ENCODE measurements around the gene PSMB3.
"Not testable (repeated sequence)": the region's sequence is repeated elsewhere in the genome, so short reads cannot be mapped to it uniquely, and the experiment has no call there.

The PSMB3 gene

DNA sequence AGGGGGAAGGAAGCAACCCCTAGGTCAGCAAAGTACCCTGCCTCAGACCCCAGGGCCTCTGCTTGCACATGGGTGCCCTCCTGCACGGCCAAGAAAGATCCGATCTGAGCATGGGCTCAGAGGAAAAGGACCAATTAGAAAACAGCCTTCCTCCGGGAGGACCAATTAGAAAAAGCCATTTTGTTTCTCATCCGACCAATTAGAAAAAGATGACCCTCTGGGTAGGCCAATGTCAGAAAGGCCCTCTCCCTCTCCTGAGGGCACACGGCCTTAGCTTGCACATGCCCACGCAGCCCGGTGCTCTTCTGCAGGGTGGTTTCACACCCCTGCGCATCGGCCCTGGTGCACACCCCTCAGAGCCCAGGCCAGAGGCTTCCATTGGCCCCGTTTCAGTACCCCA lies 27.5 kb upstream of the PSMB3 start:
- DNase-seq (ENCODE audit: low read depth) = no peak
- no peak overlapping the region for H3K4me3 ChIP-seq (replicated peaks; ENCODE audit: low read depth, low read length)
- TF ChIP-seq, protein P1, sequence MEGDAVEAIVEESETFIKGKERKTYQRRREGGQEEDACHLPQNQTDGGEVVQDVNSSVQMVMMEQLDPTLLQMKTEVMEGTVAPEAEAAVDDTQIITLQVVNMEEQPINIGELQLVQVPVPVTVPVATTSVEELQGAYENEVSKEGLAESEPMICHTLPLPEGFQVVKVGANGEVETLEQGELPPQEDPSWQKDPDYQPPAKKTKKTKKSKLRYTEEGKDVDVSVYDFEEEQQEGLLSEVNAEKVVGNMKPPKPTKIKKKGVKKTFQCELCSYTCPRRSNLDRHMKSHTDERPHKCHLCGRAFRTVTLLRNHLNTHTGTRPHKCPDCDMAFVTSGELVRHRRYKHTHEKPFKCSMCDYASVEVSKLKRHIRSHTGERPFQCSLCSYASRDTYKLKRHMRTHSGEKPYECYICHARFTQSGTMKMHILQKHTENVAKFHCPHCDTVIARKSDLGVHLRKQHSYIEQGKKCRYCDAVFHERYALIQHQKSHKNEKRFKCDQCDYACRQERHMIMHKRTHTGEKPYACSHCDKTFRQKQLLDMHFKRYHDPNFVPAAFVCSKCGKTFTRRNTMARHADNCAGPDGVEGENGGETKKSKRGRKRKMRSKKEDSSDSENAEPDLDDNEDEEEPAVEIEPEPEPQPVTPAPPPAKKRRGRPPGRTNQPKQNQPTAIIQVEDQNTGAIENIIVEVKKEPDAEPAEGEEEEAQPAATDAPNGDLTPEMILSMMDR (IDR thresholded peaks at IDR 0.05; ENCODE audit: low read length, missing control alignments) = no peak

DNA sequence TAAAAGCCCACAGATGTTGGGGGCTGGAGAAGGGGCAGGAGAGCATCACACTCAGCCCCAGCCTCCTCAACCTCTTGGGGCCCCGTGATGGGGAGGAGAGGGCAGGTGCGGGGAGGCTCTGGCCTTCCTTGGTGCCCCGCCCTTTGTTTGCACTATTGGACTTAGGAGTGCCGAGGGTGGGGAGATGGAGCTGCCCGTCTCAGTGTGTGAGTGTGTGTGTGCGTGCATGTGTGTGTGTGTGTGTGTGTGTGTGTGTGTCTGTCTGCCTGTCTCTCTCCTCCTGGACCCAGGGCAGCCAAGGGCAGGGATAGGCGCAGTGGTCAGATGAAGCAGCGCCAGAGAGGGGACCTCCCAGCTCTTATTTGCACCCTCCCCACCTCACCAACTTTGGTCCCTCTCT lies 26.4 kb upstream of the PSMB3 start:
- not testable (repeated sequence) for H3K4me3 ChIP-seq (replicated peaks; ENCODE audit: low read depth, low read length); DNase-seq (ENCODE audit: low read depth)

DNA sequence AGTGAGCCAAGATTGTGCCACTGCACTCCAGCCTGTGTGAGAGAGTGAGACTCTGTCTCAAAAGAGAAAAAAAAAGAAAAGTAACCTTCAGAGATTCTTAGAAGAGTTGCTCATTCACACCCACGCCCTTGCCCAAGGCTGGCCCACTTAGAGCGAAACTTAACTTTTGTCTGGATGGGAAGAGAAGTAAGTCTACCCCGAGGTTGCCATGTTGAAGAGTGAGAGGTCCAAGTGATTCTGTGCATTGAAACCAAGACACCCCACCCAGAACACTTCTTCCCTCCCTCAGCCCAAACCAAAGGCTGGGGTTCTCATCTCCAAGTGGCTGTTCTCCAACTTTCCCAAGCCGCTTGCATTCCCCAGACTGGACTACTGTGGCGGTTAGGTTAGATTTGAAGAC lies 24.8 kb upstream of the PSMB3 start:
- H3K4me3 ChIP-seq (replicated peaks; ENCODE audit: low read depth, low read length) = no peak overlapping the region
- TF ChIP-seq, protein P1 (IDR thresholded peaks at IDR 0.05; ENCODE audit: low read length, missing control alignments) = no peak
- DNase-seq (ENCODE audit: low read depth) = no peak

DNA sequence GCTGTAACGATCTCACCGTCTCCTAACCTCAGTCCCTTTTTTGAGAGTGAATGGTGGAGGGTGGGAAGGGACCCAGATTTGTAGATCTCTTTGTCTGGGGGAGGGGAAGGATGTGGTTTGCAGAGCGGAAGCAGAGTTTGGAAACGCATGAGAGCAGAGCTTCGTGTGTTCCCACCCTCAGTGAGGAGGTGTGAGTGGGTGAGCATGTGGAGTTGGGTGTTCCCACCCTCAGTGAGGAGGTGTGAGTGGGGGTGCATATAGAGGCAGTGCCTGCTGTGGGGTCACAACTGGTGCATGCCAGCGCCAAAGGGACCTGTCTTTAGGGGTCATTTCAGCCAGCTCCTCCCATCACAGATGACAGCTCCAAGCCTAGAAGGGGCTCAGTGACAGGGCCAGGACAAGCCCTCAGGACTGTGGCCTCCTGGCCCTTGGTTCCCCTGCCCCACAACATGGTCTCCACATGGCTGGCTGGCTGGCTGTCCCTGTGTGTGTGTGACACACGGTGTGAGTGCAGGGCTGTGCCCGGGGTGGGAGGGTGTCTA lies 24.2 kb upstream of the PSMB3 start:
- no peak overlapping the region for H3K4me3 ChIP-seq (replicated peaks; ENCODE audit: low read depth, low read length)
- TF ChIP-seq, protein P1 (IDR thresholded peaks at IDR 0.05; ENCODE audit: low read length, missing control alignments) = no peak
- no peak for DNase-seq (ENCODE audit: low read depth)

DNA sequence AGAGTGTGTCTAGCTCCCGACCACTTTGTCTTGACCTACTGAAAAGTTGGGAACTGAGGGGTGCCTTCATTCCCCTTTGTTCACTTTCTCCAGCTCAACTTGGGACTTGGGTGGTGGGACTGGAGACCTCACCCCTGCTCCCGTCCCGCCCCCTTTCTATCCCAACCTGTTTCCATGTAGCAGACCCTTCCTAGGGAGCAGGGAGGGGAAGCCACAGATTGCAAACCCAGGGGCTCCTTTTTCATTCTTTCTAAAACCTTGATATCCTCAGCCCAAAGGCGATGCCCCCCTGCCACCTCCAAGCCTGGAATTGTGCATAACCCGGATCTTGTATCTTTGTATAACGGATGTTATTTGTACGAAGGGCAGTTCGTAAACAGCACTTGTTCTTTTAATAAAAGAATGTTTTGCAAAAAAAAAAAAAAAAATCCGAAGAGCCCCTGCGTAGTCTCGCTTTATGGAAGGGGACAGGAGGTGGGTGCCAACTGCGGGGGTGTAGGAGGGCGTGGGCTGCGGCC lies 23.1 kb upstream of the PSMB3 start:
- TF ChIP-seq, protein P1 (IDR thresholded peaks at IDR 0.05; ENCODE audit: low read length, missing control alignments) = no peak
- DNase-seq (ENCODE audit: low read depth) = no peak
- peak overlapping the region; percentile 56 for H3K4me3 ChIP-seq (replicated peaks; ENCODE audit: low read depth, low read length)

DNA sequence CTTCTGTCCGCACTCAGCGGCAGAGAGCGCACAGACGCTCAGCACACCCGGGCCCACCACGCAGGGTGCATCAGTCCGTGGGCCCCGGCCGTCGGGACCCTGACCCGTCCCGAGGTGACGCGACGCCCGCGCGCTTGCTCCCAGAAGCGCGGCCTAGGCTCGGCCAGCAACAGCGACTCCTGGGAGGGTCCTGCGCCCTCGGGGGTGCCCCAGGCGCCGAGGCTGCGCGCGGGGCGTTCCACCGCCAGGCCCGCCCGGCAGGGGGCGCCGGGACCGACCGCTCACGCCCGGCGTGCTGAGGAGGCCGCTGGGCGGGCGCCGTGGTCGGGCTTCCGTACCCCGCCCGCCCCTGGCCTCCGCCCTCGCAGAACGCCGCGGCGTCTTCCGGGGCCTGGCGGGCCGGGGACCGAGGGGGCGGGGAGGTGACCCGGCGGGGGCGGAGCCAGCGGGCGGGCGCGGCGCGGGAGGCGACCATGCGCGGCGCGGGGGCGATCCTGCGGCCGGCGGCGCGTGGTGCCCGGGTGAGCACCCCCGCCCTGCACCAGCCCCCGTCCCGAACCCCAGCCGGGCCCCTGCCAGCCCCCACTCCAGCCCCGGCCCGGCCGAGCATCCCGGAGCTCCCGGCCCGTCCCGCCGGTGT lies 22.5 kb upstream of the PSMB3 start, which contains the start of gene CISD3:
CISD3 (plus strand) TSS at position 456 of the 640 bp plus-strand sequence; CDS start at position 474, 18 bp downstream.
- TF ChIP-seq, protein P1 (IDR thresholded peaks at IDR 0.05; ENCODE audit: low read length, missing control alignments) = peak; percentile 10
- peak within 1 kb of the TSS; percentile 63 for H3K4me3 ChIP-seq (replicated peaks; ENCODE audit: low read depth, low read length)
- DNase-seq (ENCODE audit: low read depth) = peak; percentile 80

DNA sequence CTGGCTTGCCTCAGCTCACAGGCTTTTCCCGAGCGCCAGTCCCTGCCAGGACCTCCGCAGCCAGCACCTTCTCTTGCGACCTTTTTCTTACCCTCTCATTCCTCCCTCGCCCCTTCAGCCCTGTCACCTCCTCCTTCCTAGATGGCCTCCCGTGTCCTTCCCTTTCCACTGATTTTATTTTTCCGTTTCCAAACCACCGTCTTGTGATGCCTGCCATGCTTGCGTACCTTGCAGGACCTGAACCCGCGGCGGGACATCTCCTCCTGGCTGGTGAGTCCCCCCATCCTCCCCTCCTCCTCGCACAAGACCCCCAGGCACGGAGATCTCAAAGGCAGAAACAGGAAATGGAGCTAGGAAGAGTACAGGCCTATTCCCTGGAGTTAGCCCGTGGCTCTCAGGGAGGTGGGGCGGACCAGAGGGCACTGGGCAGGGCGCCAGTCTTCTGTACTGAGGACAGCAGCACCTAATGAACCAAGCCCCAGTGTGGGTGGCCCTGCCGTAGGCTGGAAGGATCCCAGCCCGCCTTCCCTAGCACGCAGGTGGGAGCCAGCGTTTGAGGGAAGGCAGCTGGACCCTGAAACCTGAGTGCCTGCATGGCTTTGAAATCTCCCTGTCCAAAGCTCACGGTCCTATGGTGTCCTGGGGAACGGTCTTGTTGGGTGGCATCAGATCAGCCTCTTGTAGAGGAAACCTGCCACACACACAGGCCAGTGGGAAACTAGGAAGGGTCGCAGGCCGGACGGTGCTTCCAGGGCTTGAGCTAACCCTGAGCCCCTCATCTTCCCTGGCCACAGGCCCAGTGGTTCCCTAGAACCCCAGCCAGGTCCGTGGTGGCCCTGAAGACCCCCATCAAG lies 21.8 kb upstream of the PSMB3 start:
- peak overlapping the region; percentile 63 for H3K4me3 ChIP-seq (replicated peaks; ENCODE audit: low read depth, low read length)
- TF ChIP-seq, protein P1 (IDR thresholded peaks at IDR 0.05; ENCODE audit: low read length, missing control alignments) = no peak
- peak; percentile 53 for DNase-seq (ENCODE audit: low read depth)
